Activated CD4-positive, alpha-beta T cell treated with anti-CD3 and anti-CD28 coated beads, Interleukin-2, amount 50 U/mL, for 16 hours (primary cell): ENCODE measurements around the gene PRSS48.
"Not testable (repeated sequence)": the region's sequence is repeated elsewhere in the genome, so short reads cannot be mapped to it uniquely, and the experiment has no call there.

Experiments used
- DNase-seq: peaks from one replicate; pipeline ENCODE4 v3.0.0-alpha.2; 2020

PRSS48 gene

GRCh38 chr4:151263455-151263854, 13.5 kb upstream of the PRSS48 start:
- no peak for DNase-seq

- DNase-seq: no peak
Measured at GRCh38 chr4:151266497-151266896, 10.5 kb upstream of the PRSS48 start.

- no peak for DNase-seq
Measured at GRCh38 chr4:151267104-151267503, 9.9 kb upstream of the PRSS48 start.

GRCh38 chr4:151267822-151268535, 9.0 kb upstream of the PRSS48 start:
- no peak for DNase-seq

- DNase-seq: not testable (repeated sequence)
Measured at GRCh38 chr4:151268905-151269304, 8.1 kb upstream of the PRSS48 start.

- no peak for DNase-seq
Measured at GRCh38 chr4:151284534-151285245, 7.7 kb downstream of the PRSS48 start.

- no peak for DNase-seq
Measured at GRCh38 chr4:151287409-151287808, 10.4 kb downstream of the PRSS48 start.

GRCh38 chr4:151291485-151291884, 14.5 kb downstream of the PRSS48 start:
- DNase-seq: no peak

GRCh38 chr4:151292038-151292437, 15.1 kb downstream of the PRSS48 start:
- no peak for DNase-seq

GRCh38 chr4:151294833-151295496, 18.0 kb downstream of the PRSS48 start:
- DNase-seq: no peak

- no peak for DNase-seq
Measured at GRCh38 chr4:151296227-151296626, 19.3 kb downstream of the PRSS48 start.

- no peak for DNase-seq
Measured at GRCh38 chr4:151297170-151297569, 20.2 kb downstream of the PRSS48 start.

GRCh38 chr4:151302432-151302831, 25.5 kb downstream of the PRSS48 start:
- no peak for DNase-seq

- no peak for DNase-seq
Measured at GRCh38 chr4:151304226-151304625, 27.3 kb downstream of the PRSS48 start.

GRCh38 chr4:151304755-151305154, 27.8 kb downstream of the PRSS48 start:
- no peak for DNase-seq

- no peak for DNase-seq
Measured at GRCh38 chr4:151310124-151310728, 33.3 kb downstream of the PRSS48 start.

GRCh38 chr4:151313306-151314009, 36.5 kb downstream of the PRSS48 start:
- DNase-seq: no peak

GRCh38 chr4:151314010-151314355, 37.0 kb downstream of the PRSS48 start:
- no peak for DNase-seq

GRCh38 chr4:151314479-151314878, 37.5 kb downstream of the PRSS48 start:
- no peak for DNase-seq

- no peak for DNase-seq
Measured at GRCh38 chr4:151315212-151315886, 38.4 kb downstream of the PRSS48 start.

- DNase-seq: no peak
Measured at GRCh38 chr4:151316645-151317044, 39.7 kb downstream of the PRSS48 start.

- no peak for DNase-seq
Measured at GRCh38 chr4:151318307-151319006, 41.5 kb downstream of the PRSS48 start.
